Amniotic epithelial cell (primary cell): ENCODE data around the gene GATAD2B.
"Not testable (repeated sequence)": the region's sequence is repeated elsewhere in the genome, so short reads cannot be mapped to it uniquely, and the experiment has no call there.

Source experiments
- DNase-seq: peaks from one replicate; pipeline ENCODE4 v3.0.0-alpha.2; 2010; ENCODE audit warnings: low read depth

The GATAD2B gene

GRCh38 chr1:153795934-153796785 is 126.6 kb downstream of the GATAD2B start:
- no peak for DNase-seq

GRCh38 chr1:153795330-153795837 is 127.4 kb downstream of the GATAD2B start:
- no peak for DNase-seq

- DNase-seq = no peak
Measured at GRCh38 chr1:153794624-153795329, 128.0 kb downstream of the GATAD2B start.

GRCh38 chr1:153793973-153794615 is 128.7 kb downstream of the GATAD2B start:
- no peak for DNase-seq

- no peak for DNase-seq
Measured at GRCh38 chr1:153793261-153793972, 129.4 kb downstream of the GATAD2B start.

- DNase-seq = no peak
Measured at GRCh38 chr1:153792631-153793041, 130.1 kb downstream of the GATAD2B start.

GRCh38 chr1:153791648-153792253 is 131.0 kb downstream of the GATAD2B start:
- DNase-seq = peak; percentile 77

- peak; percentile 98 for DNase-seq
Measured at GRCh38 chr1:153790966-153791647, 131.7 kb downstream of the GATAD2B start.

GRCh38 chr1:153790313-153790965 is 132.3 kb downstream of the GATAD2B start:
- DNase-seq = peak; percentile 48

GRCh38 chr1:153789478-153790034 is 133.2 kb downstream of the GATAD2B start:
- DNase-seq = no peak

- no peak for DNase-seq
Measured at GRCh38 chr1:153786038-153786790, 136.6 kb downstream of the GATAD2B start.

- peak; percentile 82 for DNase-seq
Measured at GRCh38 chr1:153783233-153784190, 139.3 kb downstream of the GATAD2B start.

- DNase-seq = not testable (repeated sequence)
Measured at GRCh38 chr1:153782648-153783047, 140.1 kb downstream of the GATAD2B start.

- no peak for DNase-seq
Measured at GRCh38 chr1:153780551-153780950, 142.2 kb downstream of the GATAD2B start.

- peak; percentile 57 for DNase-seq
Measured at GRCh38 chr1:153779781-153780541, 142.8 kb downstream of the GATAD2B start.

GRCh38 chr1:153778824-153779519 is 143.8 kb downstream of the GATAD2B start:
- no peak for DNase-seq
